ENCODE results near the gene GPC6.

The GPC6 gene

DNA sequence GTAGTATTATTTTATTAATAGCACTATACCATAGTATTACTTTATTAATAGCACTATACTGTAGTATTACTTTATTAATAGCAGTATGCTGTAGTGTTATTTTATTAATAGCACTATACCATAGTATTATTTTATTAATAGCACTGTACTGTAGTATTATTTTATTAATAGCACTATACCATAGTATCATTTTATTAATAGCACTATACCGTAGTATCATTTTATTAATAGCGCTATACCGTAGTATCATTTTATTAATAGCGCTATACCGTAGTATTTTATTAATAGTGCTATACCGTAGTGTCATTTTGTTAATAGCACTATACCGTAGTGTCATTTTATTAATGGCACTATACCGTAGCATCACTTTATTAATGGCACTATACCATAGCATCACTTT, 191.8 kb downstream of the GPC6 start:
- Histone ChIP-seq H3K36me3 (ENCODE audit: control insufficient read depth in 2 of 2, insufficient read depth in 2 of 2, low read length in 2 of 2) (no peaks in the 10 kb centered on the region), H3K27ac (ENCODE audit: low read depth in 2 of 2, low read length in 2 of 2) (no peak overlapping the region), H3K9me3 (ENCODE audit: control insufficient read depth in 2 of 2, low read length in 2 of 2) (no peaks in the 10 kb centered on the region), H3K4me3 (ENCODE audit: low read length in 2 of 2) (no peak overlapping the region), H3K4me1 (ENCODE audit: control insufficient read depth in 2 of 2, insufficient read depth in 2 of 2, low read length in 2 of 2) (no peaks in the 10 kb centered on the region), H3K27me3 (ENCODE audit: control insufficient read depth in 2 of 2, insufficient read depth in 2 of 2, low read length in 2 of 2) (no peaks in the 10 kb centered on the region), H3K9ac (ENCODE audit: low read depth in 1 of 2, low read length in 2 of 2) (no peak overlapping the region)

DNA sequence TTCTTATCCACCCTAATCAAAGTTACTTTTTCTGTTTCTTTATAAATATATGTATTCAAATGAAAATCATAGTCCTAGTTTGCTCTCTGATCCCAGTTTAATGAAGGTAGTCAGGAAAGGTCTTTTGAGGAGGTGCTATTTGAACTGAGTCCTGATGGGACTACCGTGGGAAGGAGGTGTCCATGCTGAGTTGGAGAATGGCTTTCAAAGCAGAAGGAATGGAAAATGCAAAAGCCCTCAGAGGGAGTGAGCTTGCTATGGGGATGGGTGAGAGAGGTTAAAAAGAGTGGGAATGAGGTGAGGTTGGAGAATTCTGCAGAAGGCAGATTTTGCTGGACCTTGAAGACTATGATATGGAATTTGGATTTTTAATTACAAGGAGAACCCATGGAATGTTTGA, 193.6 kb downstream of the GPC6 start:
- H3K4me1 ChIP-seq (ENCODE audit: control insufficient read depth in 2 of 2, insufficient read depth in 2 of 2, low read length in 2 of 2) = no peaks in the 10 kb centered on the region
- H3K4me3 ChIP-seq (ENCODE audit: low read length in 2 of 2) = no peak overlapping the region
- H3K27me3 ChIP-seq (ENCODE audit: control insufficient read depth in 2 of 2, insufficient read depth in 2 of 2, low read length in 2 of 2) = no peaks in the 10 kb centered on the region
- H3K9me3 ChIP-seq (ENCODE audit: control insufficient read depth in 2 of 2, low read length in 2 of 2) = no peaks in the 10 kb centered on the region
- no peak overlapping the region for H3K9ac ChIP-seq (ENCODE audit: low read depth in 1 of 2, low read length in 2 of 2)
- H3K36me3 ChIP-seq (ENCODE audit: control insufficient read depth in 2 of 2, insufficient read depth in 2 of 2, low read length in 2 of 2) = no peaks in the 10 kb centered on the region
- no peak overlapping the region for H3K27ac ChIP-seq (ENCODE audit: low read depth in 2 of 2, low read length in 2 of 2)

DNA sequence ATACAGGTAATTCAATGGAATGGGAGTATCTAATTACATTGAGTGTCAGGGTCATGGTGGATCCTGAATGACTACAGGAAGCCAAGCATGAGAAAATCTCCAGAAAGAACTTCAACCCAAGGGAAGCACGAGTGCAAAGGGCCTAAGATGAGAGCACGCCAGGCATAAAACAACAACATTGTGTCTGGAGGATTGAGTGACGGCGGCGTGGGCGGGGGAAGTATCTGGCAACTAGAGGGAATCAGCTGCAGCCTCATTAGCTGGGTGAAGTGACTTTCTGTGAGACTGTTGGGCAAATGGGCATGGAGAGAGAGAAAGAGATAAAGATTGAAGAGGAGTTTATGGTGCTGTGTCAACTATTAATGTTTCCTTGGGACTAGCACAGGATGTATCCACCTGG, 194.3 kb downstream of the GPC6 start:
- H3K4me1 ChIP-seq (ENCODE audit: control insufficient read depth in 2 of 2, insufficient read depth in 2 of 2, low read length in 2 of 2) = no peaks in the 10 kb centered on the region
- no peaks in the 10 kb centered on the region for H3K9me3 ChIP-seq (ENCODE audit: control insufficient read depth in 2 of 2, low read length in 2 of 2)
- no peak overlapping the region for H3K4me3 ChIP-seq (ENCODE audit: low read length in 2 of 2)

DNA sequence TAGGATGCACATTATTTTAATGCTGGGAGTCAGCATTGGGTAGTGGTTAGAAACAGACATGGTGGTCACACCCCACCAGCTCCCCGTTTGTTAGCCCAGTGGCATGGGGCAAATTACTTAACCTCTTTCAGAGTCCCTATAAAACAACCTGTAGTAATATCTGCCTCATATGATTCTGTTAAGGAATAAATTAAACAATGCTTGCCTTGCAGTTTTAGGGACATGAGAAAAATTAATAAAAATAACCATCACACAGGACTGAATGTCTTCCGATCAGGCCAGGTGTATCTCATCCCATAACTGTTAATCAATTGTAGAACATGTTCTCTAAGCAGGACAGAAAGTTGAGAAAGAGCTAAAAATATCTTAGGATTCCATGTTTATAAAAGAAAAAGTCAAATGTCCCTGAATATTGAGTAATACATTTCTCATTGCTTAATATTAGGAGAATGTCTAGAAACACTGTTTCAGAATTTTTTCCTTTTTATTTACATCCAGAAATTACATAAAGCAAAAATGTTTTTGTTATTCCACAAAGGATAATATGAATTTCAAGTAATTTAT, 196.5 kb downstream of the GPC6 start:
- no peak overlapping the region for H3K9ac ChIP-seq (ENCODE audit: low read depth in 1 of 2, low read length in 2 of 2)
- H3K4me1 ChIP-seq (ENCODE audit: control insufficient read depth in 2 of 2, insufficient read depth in 2 of 2, low read length in 2 of 2) = no peaks in the 10 kb centered on the region
- no peak overlapping the region for H3K4me3 ChIP-seq (ENCODE audit: low read length in 2 of 2)
- H3K9me3 ChIP-seq (ENCODE audit: control insufficient read depth in 2 of 2, low read length in 2 of 2) = no peaks in the 10 kb centered on the region
- no peak overlapping the region for H3K27ac ChIP-seq (ENCODE audit: low read depth in 2 of 2, low read length in 2 of 2)
- H3K27me3 ChIP-seq (ENCODE audit: control insufficient read depth in 2 of 2, insufficient read depth in 2 of 2, low read length in 2 of 2) = no peaks in the 10 kb centered on the region
- no peaks in the 10 kb centered on the region for H3K36me3 ChIP-seq (ENCODE audit: control insufficient read depth in 2 of 2, insufficient read depth in 2 of 2, low read length in 2 of 2)

More for the DNA sequence above, 194.3 kb downstream of the GPC6 start:
- no peak overlapping the region for H3K27ac ChIP-seq (ENCODE audit: low read depth in 2 of 2, low read length in 2 of 2)
- no peaks in the 10 kb centered on the region for H3K27me3 ChIP-seq (ENCODE audit: control insufficient read depth in 2 of 2, insufficient read depth in 2 of 2, low read length in 2 of 2)
- H3K36me3 ChIP-seq (ENCODE audit: control insufficient read depth in 2 of 2, insufficient read depth in 2 of 2, low read length in 2 of 2) = no peaks in the 10 kb centered on the region
- H3K9ac ChIP-seq (ENCODE audit: low read depth in 1 of 2, low read length in 2 of 2) = no peak overlapping the region

DNA sequence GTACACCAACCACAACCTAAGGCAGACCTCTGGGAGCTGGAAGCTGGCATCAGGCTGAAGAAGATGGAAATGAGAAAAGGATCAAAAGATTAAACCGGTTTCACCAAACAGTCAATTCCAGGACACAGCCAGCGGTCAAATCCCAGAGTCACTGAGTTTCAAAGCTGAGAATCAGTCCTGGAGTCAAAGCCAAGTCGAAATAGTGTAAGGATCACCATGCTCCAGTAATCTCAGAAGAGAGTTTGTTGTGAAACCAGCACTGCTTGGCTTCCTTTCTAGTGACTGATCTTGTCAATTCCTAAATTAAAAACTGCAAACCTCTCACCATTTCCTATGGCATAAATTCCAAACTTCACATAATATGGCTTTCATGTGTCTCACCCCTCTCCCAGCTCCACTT, 198.8 kb downstream of the GPC6 start:
- Histone ChIP-seq H3K4me1 (ENCODE audit: control insufficient read depth in 2 of 2, insufficient read depth in 2 of 2, low read length in 2 of 2) (no peaks in the 10 kb centered on the region), H3K9me3 (ENCODE audit: control insufficient read depth in 2 of 2, low read length in 2 of 2) (no peaks in the 10 kb centered on the region), H3K27me3 (ENCODE audit: control insufficient read depth in 2 of 2, insufficient read depth in 2 of 2, low read length in 2 of 2) (no peaks in the 10 kb centered on the region), H3K9ac (ENCODE audit: low read depth in 1 of 2, low read length in 2 of 2) (no peak overlapping the region), H3K36me3 (ENCODE audit: control insufficient read depth in 2 of 2, insufficient read depth in 2 of 2, low read length in 2 of 2) (no peaks in the 10 kb centered on the region), H3K27ac (ENCODE audit: low read depth in 2 of 2, low read length in 2 of 2) (no peak overlapping the region), H3K4me3 (ENCODE audit: low read length in 2 of 2) (no peak overlapping the region)

DNA sequence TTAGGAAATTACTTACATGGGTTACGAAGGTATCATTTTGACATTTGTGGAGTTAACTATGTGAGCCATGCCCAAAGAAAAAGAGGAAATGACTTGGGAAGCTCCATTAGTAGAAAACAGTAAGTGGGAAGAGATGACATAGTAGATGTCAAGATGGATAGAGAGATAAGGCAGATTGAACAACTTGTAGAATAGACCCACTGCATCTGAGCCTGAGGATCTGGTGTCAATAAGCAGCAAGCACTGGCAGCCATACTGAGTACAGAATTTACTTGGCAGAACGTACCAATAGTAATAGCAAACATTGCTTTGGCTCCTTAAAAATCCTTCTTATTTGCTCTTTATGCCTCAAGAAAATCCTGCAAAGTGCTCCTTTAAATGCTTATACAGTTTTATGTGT, 203.8 kb downstream of the GPC6 start:
- H3K27ac ChIP-seq (ENCODE audit: low read depth in 2 of 2, low read length in 2 of 2) = no peak overlapping the region
- no peaks in the 10 kb centered on the region for H3K36me3 ChIP-seq (ENCODE audit: control insufficient read depth in 2 of 2, insufficient read depth in 2 of 2, low read length in 2 of 2)
- no peaks in the 10 kb centered on the region for H3K27me3 ChIP-seq (ENCODE audit: control insufficient read depth in 2 of 2, insufficient read depth in 2 of 2, low read length in 2 of 2)
- H3K9me3 ChIP-seq (ENCODE audit: control insufficient read depth in 2 of 2, low read length in 2 of 2) = no peaks in the 10 kb centered on the region
- no peaks in the 10 kb centered on the region for H3K4me1 ChIP-seq (ENCODE audit: control insufficient read depth in 2 of 2, insufficient read depth in 2 of 2, low read length in 2 of 2)
- H3K4me3 ChIP-seq (ENCODE audit: low read length in 2 of 2) = no peak overlapping the region
- H3K9ac ChIP-seq (ENCODE audit: low read depth in 1 of 2, low read length in 2 of 2) = no peak overlapping the region

DNA sequence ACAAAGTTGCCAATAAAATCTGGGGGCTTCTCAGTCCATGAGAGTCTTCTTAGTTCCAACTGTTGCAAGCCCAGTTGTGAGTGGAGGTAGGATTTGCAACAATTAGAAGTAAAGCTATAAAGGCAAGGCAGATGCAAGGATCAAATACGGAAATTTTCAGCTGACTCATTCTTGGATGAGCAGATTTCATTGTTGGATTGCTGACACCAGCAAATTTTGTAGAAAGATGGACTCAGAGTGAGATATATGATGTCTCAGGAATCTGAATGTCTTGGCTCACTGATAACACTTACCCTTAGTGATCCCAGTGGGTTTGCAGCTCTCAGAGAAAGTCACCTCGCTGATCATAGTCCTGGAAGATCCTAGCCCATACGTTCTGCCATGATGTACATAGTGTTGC, 209.0 kb downstream of the GPC6 start:
- H3K4me3 ChIP-seq (ENCODE audit: low read length in 2 of 2) = no peak overlapping the region
- no peaks in the 10 kb centered on the region for H3K27me3 ChIP-seq (ENCODE audit: control insufficient read depth in 2 of 2, insufficient read depth in 2 of 2, low read length in 2 of 2)
- no peak overlapping the region for H3K27ac ChIP-seq (ENCODE audit: low read depth in 2 of 2, low read length in 2 of 2)
- H3K4me1 ChIP-seq (ENCODE audit: control insufficient read depth in 2 of 2, insufficient read depth in 2 of 2, low read length in 2 of 2) = no peaks in the 10 kb centered on the region
- no peaks in the 10 kb centered on the region for H3K36me3 ChIP-seq (ENCODE audit: control insufficient read depth in 2 of 2, insufficient read depth in 2 of 2, low read length in 2 of 2)
- H3K9ac ChIP-seq (ENCODE audit: low read depth in 1 of 2, low read length in 2 of 2) = no peak overlapping the region
- no peaks in the 10 kb centered on the region for H3K9me3 ChIP-seq (ENCODE audit: control insufficient read depth in 2 of 2, low read length in 2 of 2)

DNA sequence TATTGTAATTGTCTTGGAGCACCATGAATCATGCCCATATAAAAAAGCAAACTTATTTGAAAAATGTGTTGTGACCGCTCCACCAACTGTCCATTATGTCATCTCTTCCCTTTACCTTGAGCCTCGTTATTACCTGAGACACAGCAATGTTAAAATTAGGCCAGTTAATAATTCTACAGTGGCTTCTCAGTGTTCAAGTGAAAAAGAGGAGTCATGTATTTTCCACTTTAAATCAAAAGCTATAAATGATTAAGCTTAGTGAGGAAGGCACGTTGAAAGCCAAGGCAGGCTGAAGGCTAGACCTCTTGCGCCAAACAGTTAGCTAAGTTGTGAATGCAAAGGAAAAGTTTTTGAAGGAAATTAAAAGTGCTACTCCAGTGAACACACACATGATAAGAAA, 210.5 kb downstream of the GPC6 start:
- Histone ChIP-seq H3K4me1 (ENCODE audit: control insufficient read depth in 2 of 2, insufficient read depth in 2 of 2, low read length in 2 of 2) (no peaks in the 10 kb centered on the region), H3K4me3 (ENCODE audit: low read length in 2 of 2) (no peak overlapping the region), H3K9me3 (ENCODE audit: control insufficient read depth in 2 of 2, low read length in 2 of 2) (no peaks in the 10 kb centered on the region), H3K9ac (ENCODE audit: low read depth in 1 of 2, low read length in 2 of 2) (no peak overlapping the region), H3K27me3 (ENCODE audit: control insufficient read depth in 2 of 2, insufficient read depth in 2 of 2, low read length in 2 of 2) (no peaks in the 10 kb centered on the region), H3K27ac (ENCODE audit: low read depth in 2 of 2, low read length in 2 of 2) (no peak overlapping the region), H3K36me3 (ENCODE audit: control insufficient read depth in 2 of 2, insufficient read depth in 2 of 2, low read length in 2 of 2) (no peaks in the 10 kb centered on the region)

DNA sequence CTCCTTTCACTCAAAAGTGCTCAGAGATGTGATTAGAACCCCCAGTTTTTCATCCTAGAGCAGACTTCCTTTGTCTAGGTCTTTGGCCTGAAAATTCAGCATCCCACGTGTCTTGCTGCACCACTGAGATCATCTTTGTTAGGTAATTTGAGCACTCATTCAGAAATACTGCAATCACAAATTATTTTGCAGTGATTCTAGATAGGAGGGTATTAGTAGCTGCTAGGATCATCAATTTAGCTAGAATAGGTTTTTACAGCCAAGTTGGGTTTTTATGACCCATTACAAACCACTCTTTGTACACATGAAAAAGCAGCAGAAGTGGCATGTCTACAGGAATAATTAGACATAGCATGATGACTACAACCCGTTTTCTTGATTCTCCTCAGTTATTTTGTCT, 219.6 kb downstream of the GPC6 start:
- Histone ChIP-seq H3K27me3 (ENCODE audit: control insufficient read depth in 2 of 2, insufficient read depth in 2 of 2, low read length in 2 of 2) (no peaks in the 10 kb centered on the region), H3K36me3 (ENCODE audit: control insufficient read depth in 2 of 2, insufficient read depth in 2 of 2, low read length in 2 of 2) (no peaks in the 10 kb centered on the region), H3K27ac (ENCODE audit: low read depth in 2 of 2, low read length in 2 of 2) (no peak overlapping the region), H3K4me3 (ENCODE audit: low read length in 2 of 2) (no peak overlapping the region), H3K4me1 (ENCODE audit: control insufficient read depth in 2 of 2, insufficient read depth in 2 of 2, low read length in 2 of 2) (no peaks in the 10 kb centered on the region), H3K9me3 (ENCODE audit: control insufficient read depth in 2 of 2, low read length in 2 of 2) (no peaks in the 10 kb centered on the region), H3K9ac (ENCODE audit: low read depth in 1 of 2, low read length in 2 of 2) (no peak overlapping the region)

DNA sequence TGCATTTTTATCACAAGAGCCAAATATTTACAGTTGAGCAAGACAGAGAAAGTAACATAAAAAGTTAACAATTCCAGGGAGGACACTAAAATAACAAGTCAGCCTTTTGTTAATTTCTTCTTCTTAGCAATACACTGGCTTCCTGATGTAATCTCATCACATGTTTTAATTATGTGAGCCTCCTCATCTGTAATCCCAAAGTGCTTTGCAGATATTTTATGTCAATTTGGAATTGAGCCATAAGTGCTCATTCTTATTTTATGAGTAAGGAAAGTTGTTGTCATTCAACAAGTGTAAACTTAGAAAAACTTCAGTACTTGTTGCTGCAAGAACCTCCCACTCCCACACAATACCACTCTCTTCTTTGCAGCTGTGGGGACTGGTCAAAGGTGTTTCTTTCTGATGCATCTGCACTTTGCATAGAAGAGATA, 223.6 kb downstream of the GPC6 start:
- no peak overlapping the region for H3K4me3 ChIP-seq (ENCODE audit: low read length in 2 of 2)
- H3K27ac ChIP-seq (ENCODE audit: low read depth in 2 of 2, low read length in 2 of 2) = no peak overlapping the region
- no peaks in the 10 kb centered on the region for H3K36me3 ChIP-seq (ENCODE audit: control insufficient read depth in 2 of 2, insufficient read depth in 2 of 2, low read length in 2 of 2)
- H3K9ac ChIP-seq (ENCODE audit: low read depth in 1 of 2, low read length in 2 of 2) = no peak overlapping the region
- H3K27me3 ChIP-seq (ENCODE audit: control insufficient read depth in 2 of 2, insufficient read depth in 2 of 2, low read length in 2 of 2) = no peaks in the 10 kb centered on the region
- no peaks in the 10 kb centered on the region for H3K4me1 ChIP-seq (ENCODE audit: control insufficient read depth in 2 of 2, insufficient read depth in 2 of 2, low read length in 2 of 2)
- no peaks in the 10 kb centered on the region for H3K9me3 ChIP-seq (ENCODE audit: control insufficient read depth in 2 of 2, low read length in 2 of 2)

DNA sequence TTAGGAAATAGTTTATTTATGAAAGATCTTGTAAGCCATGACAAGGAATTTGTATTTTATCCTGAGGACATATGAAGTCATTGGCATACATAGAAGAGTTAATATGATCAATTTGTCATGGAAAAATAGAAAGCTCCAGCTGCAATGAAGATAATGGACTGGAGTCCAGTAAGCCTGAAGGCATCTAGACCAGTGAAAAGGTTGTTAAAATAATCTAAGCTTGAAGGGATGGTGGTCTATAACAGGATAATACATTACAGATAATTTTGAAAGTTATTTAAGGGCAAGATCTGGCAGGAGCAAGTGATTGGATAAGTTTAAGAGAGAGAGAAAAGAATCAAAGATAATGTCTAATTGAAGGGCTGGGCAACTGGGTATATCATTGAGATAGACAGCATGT, 224.2 kb downstream of the GPC6 start:
- H3K27ac ChIP-seq (ENCODE audit: low read depth in 2 of 2, low read length in 2 of 2) = no peak overlapping the region
- H3K27me3 ChIP-seq (ENCODE audit: control insufficient read depth in 2 of 2, insufficient read depth in 2 of 2, low read length in 2 of 2) = no peaks in the 10 kb centered on the region
- H3K36me3 ChIP-seq (ENCODE audit: control insufficient read depth in 2 of 2, insufficient read depth in 2 of 2, low read length in 2 of 2) = no peaks in the 10 kb centered on the region
- no peaks in the 10 kb centered on the region for H3K4me1 ChIP-seq (ENCODE audit: control insufficient read depth in 2 of 2, insufficient read depth in 2 of 2, low read length in 2 of 2)
- H3K9ac ChIP-seq (ENCODE audit: low read depth in 1 of 2, low read length in 2 of 2) = no peak overlapping the region
- no peak overlapping the region for H3K4me3 ChIP-seq (ENCODE audit: low read length in 2 of 2)
- H3K9me3 ChIP-seq (ENCODE audit: control insufficient read depth in 2 of 2, low read length in 2 of 2) = no peaks in the 10 kb centered on the region
